Stimulated activated CD8-positive, alpha-beta memory T cell treated with anti-CD3 and anti-CD28 coated beads, Interleukin-12 subunit alpha, Interleukin-12 subunit beta, amount 100 ng/mL, for 4 hours (primary cell): ENCODE data around the gene CTCFL.
"Not testable (repeated sequence)": the region's sequence is repeated elsewhere in the genome, so short reads cannot be mapped to it uniquely, and the experiment has no call there.

Source experiments
- DNase-seq: peaks from one replicate; pipeline ENCODE4 v3.0.0-alpha.2; 2020; ENCODE audit warnings: low read depth

The CTCFL gene

DNA sequence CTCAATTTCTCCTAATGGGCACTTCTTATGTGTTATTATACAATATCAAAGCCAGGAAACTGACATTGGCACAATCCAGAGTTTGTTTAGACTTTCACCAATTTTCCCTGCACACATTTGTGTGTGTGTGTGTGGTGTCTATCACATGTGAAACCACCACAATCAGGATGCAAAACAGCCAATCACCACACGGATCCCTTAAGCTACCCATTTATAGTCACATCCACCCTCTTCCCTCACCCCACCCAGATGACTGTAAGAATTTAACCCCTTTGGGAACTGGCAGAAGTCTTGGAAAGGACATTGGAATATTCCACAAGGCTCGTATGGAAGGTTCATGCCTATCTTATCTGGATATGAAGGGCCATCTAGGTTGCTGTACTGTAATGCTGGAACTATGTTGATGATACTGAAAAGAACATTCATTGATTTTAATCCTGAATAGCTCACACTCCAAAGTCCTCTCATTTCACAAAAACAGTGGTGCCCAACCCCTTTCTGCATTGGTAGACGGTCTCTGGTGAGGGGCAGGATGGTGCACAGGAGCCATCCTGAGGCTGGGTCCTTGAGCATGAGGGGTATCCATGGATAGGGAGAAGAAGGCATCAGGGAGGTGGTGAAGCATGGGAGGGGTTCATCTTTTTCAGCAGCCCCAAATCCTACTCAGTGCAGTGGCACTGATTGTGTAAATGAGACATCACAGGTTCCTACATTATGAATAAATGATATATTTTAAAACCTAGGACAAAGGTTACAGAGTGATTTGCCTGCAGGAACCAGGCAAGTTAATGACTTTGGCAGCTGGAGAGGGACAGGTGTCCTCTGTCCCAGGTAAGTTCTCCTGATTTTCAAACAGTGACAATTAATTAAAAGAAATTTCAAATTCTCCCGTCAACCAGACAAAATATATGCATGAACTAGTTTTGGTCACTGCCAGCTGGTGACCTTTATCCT is 12.1 kb upstream of the CTCFL start:
- no peak for DNase-seq

- DNase-seq: no peak
Observed at GRCh38 chr20:57536120-57536708, 11.3 kb upstream of the CTCFL start.

DNA sequence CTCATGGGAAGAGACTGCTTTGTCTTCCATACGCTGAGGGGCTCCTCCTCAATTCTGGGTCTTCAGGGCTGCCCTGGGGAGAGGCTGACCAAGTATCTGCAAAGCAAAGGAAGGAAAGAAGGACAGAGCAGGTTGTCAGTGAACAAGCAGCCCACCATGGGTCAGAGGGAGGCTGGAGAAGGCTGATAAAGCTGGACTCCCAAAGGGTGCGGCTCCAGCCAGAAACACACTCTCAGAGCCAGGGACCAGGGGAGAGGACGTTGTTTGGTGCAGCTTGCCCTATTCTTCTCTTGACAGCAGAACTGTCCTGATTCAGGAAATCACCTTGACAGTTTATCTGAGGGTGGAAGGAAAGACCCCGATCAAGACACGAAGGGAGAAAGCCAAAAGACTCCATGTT is 10.4 kb upstream of the CTCFL start:
- DNase-seq: no peak

DNA sequence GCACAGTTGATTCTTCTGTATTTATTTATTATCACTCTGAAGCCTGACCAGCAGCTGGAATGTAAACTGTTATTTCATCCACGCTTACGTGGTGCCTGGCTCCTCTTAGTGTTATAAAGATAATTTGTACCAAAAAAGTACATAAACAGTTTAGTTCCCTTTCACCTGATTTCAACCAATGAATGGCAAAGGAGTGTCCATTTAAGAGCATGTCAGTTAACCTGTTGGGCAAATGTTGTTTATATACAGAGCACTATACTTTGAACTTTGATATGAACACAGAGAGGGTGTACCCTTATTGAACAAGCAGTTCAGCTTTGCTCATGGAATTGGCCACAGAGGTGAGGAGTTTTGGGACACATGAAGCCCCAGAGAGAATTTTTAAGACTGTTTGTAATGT is 7.2 kb upstream of the CTCFL start:
- DNase-seq: no peak

- no peak for DNase-seq
Observed at GRCh38 chr20:57530327-57530981, 5.5 kb upstream of the CTCFL start.

DNA sequence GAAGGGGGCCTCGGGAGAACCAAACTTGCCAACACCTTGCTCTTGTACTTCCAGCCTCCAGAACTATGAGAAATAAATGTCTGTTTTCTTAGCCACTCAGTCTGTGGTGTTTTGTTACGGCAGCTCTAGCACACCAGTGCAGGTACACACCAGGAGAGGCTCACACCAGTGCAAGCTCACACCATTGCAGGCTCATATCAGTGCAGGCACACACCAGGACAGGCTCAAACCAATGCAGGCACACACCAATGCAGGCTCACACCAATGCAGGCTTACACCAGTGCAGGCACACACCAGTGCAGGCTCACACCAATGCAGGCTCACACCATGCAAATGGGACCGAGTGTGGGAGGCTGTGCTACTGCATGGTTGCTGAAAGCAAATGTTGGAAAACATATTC is 4.9 kb upstream of the CTCFL start:
- DNase-seq: no peak

DNA sequence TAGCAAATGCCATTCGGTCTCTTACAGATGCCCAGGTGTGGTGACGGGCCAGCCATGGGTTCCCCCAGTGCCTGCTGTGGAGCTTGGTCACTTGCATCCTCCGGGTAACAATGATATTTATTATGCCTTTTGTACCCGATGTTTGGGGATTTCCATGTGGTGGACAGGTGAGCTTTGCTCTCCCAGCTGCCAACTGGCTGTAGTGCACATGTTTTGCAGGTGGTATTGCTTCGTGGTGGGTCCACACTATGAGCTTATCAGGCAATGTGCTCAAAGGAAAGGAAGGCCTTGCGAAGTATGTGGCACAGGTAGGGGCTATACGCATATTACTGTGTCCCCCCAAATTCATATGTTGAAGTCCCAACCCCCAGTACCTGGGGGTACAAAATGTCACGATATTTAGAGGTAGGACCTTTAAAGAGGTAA is 4.2 kb upstream of the CTCFL start:
- DNase-seq: no peak

DNA sequence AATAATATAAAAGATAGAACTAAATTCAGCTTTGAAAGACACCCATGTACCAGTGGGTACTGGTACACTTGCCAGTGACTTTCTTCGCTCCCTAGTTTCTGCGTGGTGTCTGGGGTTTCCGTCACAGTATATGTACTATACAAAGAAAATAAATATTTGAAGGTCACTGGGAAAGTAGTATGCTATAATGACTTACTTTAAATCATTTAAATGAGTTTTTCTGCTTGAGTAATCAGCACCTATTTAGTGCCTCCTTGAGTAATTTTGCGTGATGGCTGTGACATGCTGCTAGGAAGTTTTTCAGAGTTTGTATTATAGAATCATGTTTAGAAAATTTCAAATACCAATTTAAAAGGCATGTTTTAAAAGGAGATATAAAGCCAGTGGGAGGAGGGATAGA is 3.2 kb upstream of the CTCFL start:
- no peak for DNase-seq

GRCh38 chr20:57527728-57528127 is 2.8 kb upstream of the CTCFL start:
- DNase-seq: no peak

- DNase-seq: no peak
Observed at GRCh38 chr20:57526885-57527460, 2.0 kb upstream of the CTCFL start.

GRCh38 chr20:57526087-57526884 is 1.3 kb upstream of the CTCFL start:
- no peak for DNase-seq

GRCh38 chr20:57525328-57526086 is 567 bp upstream of the CTCFL start:
- no peak for DNase-seq

GRCh38 chr20:57523782-57524181 is 1.2 kb downstream of the CTCFL start:
- no peak for DNase-seq

DNA sequence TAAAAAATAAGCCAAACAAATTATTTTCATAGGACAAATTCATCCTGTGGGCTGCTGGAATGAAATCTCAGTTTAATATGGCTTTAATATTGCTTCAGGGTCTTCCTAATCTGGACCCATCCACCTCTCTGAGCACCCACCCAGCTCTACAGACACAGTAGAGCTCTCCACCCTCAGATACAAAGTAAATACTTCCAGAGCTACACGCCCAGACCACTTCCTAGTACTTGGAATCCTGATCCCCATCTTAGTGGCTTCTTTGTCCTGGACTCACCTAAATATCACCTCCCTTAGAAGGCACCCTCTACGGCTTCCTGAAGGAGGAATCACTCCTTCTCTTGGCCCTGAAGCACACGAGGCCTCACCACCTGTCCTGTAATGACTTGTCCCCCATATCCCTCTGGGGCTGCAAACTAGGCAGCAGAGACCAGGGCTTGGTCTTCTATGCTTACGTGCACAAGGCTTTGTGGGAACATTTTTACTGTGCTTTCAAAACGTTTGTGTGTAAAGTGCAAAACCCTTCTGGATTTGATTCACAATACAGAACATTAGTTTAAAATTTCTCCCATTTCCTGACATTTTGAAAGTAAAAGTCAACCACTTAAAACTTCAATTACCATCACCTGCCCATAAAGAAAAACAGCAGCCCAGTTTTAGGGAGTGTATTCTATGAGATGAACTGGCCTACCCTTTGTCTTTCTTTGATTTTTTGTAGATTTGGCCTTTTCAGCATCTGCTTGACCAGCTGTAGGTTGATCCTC is 2.4 kb downstream of the CTCFL start:
- DNase-seq: no peak

- no peak for DNase-seq
Observed at GRCh38 chr20:57517904-57518303, 7.0 kb downstream of the CTCFL start.

GRCh38 chr20:57514273-57514751 is 10.6 kb downstream of the CTCFL start:
- no peak for DNase-seq

DNA sequence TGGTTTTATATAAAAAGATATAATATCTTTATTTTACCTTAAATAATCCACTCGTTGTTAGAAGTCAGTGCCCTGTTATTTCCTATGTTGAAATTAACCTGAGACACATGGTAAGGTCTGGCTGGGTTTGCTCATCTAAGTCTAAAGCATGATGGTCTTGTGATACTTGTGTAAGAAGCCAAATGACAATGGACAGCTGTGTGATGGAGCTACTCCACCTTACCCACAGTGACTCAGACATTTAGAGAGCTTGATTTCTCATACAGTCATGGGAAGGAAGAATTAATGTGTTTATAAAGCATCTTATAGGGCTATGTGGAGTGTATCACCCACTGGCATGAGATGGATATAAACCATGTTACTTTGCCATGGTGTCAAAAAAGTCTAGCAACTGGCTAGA is 11.7 kb downstream of the CTCFL start:
- no peak for DNase-seq

DNA sequence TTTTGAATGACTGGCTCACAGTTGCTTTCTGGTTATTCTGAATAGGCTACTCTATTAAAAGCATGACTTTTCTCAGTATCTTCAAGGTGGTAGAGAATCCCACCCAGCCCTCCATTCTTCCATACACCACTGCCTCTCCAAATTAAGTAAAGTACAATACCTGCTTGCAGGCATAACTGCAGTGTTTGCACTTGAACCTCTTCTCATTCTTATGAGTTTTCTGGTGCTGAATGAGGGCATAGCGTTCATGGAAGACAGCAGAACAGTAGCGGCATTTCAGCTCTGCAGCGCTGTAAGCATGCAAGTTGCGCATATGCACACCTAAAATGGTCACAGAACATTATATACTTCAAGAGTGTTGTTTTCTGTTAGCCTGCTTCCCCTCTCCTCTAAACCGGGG is 12.5 kb downstream of the CTCFL start:
- no peak for DNase-seq

DNA sequence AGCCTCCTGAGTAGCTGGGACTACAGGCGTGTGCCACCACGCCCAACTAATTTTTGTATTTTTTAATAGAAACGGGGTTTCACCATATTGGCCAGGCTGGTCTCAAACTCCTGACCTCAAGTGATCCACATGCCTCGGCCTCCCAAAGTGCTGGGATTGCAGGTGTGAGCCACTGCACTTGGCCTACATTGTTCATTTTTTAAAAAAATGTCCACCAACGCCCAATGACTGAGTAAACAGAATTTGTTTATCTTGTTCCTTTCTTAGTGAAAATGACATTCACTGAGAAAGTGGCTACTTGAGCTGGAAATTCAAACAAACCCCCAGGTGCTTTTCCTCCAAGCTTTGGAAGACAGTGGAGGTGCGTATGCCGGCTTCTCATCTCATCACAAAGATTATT is 13.2 kb downstream of the CTCFL start:
- DNase-seq: not testable (repeated sequence)

DNA sequence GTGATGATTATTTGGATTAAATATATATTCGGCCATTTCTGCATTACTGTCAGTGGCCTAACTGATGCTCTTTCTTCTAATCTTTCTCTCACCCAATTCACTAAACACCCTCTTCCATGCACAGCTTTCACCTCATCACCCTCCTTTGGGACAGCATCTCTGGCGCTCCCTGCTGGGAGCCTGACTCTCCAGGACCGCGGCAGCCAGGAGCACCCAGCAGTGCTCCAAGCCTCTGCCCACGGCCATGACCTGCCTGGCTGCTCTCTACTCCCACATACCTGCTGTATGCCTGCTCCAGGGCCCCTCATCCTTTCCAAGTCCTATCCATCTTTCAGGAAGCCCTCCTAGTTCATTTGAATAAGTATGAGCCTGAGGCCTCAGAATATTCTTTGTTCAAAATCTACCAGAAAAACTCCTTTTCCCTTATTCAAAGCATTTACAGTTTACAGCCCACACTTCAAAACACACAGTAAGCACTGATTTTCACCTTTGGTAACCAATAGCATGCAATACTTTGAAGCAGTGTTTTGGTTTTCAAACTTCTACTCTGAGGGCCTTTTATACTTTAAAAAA is 15.2 kb downstream of the CTCFL start:
- no peak for DNase-seq
